Left ventricle myocardium inferior (tissue), 1 donor: ENCODE measurements around the gene HDLBP. TPM values are rescaled to one million over a fixed set of nuclear protein-coding genes. Genes with fewer than 3 reads are reported as not detected.

Experiments
- DNase-seq: peaks from one replicate; pipeline ENCODE4 v3.0.0-alpha.2; 2020
- H3K27ac ChIP-seq: fragments of 200-600 bp; replicated peaks from 2 replicates; pipeline ENCODE4 v1.8.0; 2021
- H3K27me3 ChIP-seq: fragments of 200-600 bp; 2 replicates; pipeline ENCODE4 v1.8.0; 2021; ENCODE audit warnings: low read depth
- H3K36me3 ChIP-seq: fragments of 200-600 bp; 2 replicates; pipeline ENCODE4 v1.8.0; 2021
- H3K4me1 ChIP-seq: fragments of 200-600 bp; 2 replicates; pipeline ENCODE4 v1.8.0; 2021
- H3K4me3 ChIP-seq: fragments of 200-600 bp; 2 replicates; pipeline ENCODE4 v1.8.0; 2021; ENCODE audit warnings: mild to moderate bottlenecking, moderate library complexity
- H3K9me3 ChIP-seq: fragments of 200-600 bp; replicated peaks from 2 replicates; pipeline ENCODE4 v1.8.0; 2021
- intact Hi-C: fragments of 100-400 bp; cut with micrococcal nuclease; formaldehyde crosslinking; loops from one replicate; pipeline ENCODE4 v1.11.0; 2022
- total RNA-seq: library from RNA; stranded (reverse); fragmentation: NEBNext Ultra II Directional; extraction: Animal tissue kit (Norgen Biotek cat#: 25700); gene quantifications from one replicate; pipeline ENCODE4 v1.2.1, GENCODE V29; 2021
- TF ChIP-seq, protein P1 (sequence below): fragments of 200-600 bp; IDR thresholded peaks from 2 replicates; pipeline ENCODE4 v1.8.0; 2021; ENCODE audit warnings: antibody characterized with exemption, mild to moderate bottlenecking, borderline replicate concordance
- donor health status: DM: no; HTN: yes; CAD: no; lungs with severe emphysema.

Gene HDLBP
- total RNA-seq, 1 donor from 2014 or later: 365 TPM

GRCh38 chr2:241352227-241352626 is 36.8 kb upstream of the HDLBP start:
- Histone ChIP-seq H3K4me3 (no peak overlapping the region), H3K36me3 (peaks cover 74% of the 10 kb centered on the region), H3K9me3 (no peaks in the 10 kb centered on the region), H3K27me3 (no peaks in the 10 kb centered on the region), H3K4me1 (peaks cover 19% of the 10 kb centered on the region), H3K27ac (no peak overlapping the region)
- DNase-seq: no peak
- intact Hi-C loops: no loop called here
- TF ChIP-seq, protein P1, sequence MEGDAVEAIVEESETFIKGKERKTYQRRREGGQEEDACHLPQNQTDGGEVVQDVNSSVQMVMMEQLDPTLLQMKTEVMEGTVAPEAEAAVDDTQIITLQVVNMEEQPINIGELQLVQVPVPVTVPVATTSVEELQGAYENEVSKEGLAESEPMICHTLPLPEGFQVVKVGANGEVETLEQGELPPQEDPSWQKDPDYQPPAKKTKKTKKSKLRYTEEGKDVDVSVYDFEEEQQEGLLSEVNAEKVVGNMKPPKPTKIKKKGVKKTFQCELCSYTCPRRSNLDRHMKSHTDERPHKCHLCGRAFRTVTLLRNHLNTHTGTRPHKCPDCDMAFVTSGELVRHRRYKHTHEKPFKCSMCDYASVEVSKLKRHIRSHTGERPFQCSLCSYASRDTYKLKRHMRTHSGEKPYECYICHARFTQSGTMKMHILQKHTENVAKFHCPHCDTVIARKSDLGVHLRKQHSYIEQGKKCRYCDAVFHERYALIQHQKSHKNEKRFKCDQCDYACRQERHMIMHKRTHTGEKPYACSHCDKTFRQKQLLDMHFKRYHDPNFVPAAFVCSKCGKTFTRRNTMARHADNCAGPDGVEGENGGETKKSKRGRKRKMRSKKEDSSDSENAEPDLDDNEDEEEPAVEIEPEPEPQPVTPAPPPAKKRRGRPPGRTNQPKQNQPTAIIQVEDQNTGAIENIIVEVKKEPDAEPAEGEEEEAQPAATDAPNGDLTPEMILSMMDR: no peak

DNA sequence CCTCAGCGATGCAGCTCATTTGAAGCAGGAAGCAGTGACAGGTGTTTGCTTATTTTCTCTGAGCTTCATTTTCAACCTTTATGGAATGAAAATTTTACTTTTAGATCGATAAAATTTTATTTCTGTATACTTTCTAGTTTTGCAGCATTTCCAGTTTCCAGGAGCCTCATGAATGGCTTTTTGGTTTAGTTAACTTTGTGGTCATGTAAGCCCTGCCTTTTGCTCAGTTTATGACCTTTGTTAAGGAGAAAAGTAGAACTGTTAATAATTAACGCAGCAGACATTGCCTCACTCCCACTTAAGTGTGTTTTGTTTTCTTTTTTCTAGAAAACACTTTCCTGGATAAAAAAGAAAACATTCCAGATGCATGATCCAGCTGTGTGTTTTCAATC is 36.2 kb upstream of the HDLBP start:
- H3K36me3 ChIP-seq: peaks cover 80% of the 10 kb centered on the region
- H3K27ac ChIP-seq: no peak overlapping the region
- no peaks in the 10 kb centered on the region for H3K27me3 ChIP-seq
- H3K4me1 ChIP-seq: peaks cover 13% of the 10 kb centered on the region
- TF ChIP-seq, protein P1: no peak
- H3K4me3 ChIP-seq: no peak overlapping the region
- DNase-seq: no peak
- intact Hi-C loops: no loop called here
- no peaks in the 10 kb centered on the region for H3K9me3 ChIP-seq

DNA sequence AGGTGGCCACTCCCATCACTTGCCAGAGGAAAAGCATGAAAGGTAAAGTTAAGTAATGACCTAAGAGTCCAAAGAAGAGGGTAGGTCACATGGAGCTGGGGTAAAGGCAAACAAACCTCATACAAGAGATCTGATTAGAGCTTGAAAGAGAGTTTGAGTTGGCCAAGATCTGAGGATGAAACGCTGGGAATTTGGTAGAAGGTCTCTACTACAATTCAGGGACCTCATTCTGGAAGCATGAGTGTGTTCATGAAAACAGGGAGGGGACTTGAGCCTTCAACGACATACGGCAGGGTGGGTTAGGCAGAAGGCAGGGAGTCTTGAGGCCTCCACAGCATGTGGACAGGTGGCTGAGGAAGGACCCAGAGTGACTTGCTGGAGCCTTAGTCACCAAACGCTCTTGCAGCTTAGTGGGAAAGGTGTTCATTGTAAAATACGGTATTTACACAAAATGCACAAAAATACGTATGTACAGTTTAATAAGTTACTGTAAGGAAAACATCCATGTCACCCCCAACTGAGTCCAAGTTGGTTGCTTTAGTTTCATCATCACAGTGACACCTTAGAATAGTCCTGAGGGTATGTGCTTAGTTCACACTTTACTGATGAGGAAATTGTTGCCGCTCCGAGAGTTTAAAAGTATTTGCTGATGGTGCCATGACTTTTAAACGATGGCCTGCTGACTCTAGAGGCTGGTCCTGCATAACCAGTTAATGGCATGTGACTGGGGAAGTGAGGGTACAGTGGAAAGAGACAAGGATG is 35.6 kb upstream of the HDLBP start:
- TF ChIP-seq, protein P1: no peak

GRCh38 chr2:241350530-241350877 is 35.0 kb upstream of the HDLBP start:
- H3K27ac ChIP-seq: no peak overlapping the region
- H3K9me3 ChIP-seq: no peaks in the 10 kb centered on the region
- H3K4me1 ChIP-seq: peaks cover 8% of the 10 kb centered on the region
- peaks cover 91% of the 10 kb centered on the region for H3K36me3 ChIP-seq
- DNase-seq: no peak
- TF ChIP-seq, protein P1: no peak
- intact Hi-C loops: no loop called here
- H3K4me3 ChIP-seq: no peak overlapping the region
- H3K27me3 ChIP-seq: no peaks in the 10 kb centered on the region

More for the DNA sequence above, 35.6 kb upstream of the HDLBP start:
- H3K36me3 ChIP-seq: peaks cover 86% of the 10 kb centered on the region
- H3K4me3 ChIP-seq: no peak overlapping the region
- no peak overlapping the region for H3K27ac ChIP-seq
- no peak for DNase-seq
- H3K27me3 ChIP-seq: no peaks in the 10 kb centered on the region
- intact Hi-C loops: no loop called here
- H3K9me3 ChIP-seq: no peaks in the 10 kb centered on the region
- peaks cover 8% of the 10 kb centered on the region for H3K4me1 ChIP-seq

DNA sequence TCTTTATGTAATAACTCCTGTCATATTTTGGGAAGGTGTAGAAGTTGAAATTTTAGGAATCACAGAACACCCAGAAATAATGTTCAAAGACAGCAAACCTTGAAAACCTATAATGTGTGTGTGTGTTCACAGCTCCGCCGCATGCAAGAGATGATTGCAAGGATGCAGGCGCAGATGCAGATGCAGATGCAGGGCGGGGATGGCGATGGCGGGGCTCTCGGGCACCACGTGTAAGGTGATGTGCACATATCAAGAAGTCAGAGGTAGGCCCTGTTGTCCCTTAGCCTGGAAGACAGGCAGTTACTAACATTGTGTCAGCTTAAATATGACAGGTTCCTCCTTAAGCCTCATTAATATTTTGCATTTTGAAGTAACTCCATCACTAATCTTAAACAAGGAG is 34.5 kb upstream of the HDLBP start:
- intact Hi-C loops: no loop called here
- no peak for DNase-seq
- H3K36me3 ChIP-seq: peaks cover 97% of the 10 kb centered on the region

More for the DNA sequence above, 34.5 kb upstream of the HDLBP start:
- peaks cover 5% of the 10 kb centered on the region for H3K4me1 ChIP-seq
- H3K27me3 ChIP-seq: no peaks in the 10 kb centered on the region
- no peak overlapping the region for H3K27ac ChIP-seq
- no peaks in the 10 kb centered on the region for H3K9me3 ChIP-seq
- H3K4me3 ChIP-seq: no peak overlapping the region
- TF ChIP-seq, protein P1: no peak
